Measurements from ENCODE around the gene SPTBN1.

- TF ChIP-seq CTCF (IDR thresholded peaks at IDR 0.05; ENCODE audit: low read depth, low read length) (no peak), EZH2phosphoT487 (IDR thresholded peaks at IDR 0.05; ENCODE audit: low read depth) (no peak)
Observed at GRCh38 chr2:54628957-54629356, 172.8 kb downstream of the SPTBN1 start.
